Brain microvascular endothelial cell (primary cell): ENCODE results near the gene JCAD.

Source experiments
- DNase-seq: peaks from one replicate; pipeline ENCODE4 v3.0.0-alpha.2; 2020
- H3K27ac ChIP-seq: fragments of 250-450 bp; sonication (Bioruptor Pico); 2 replicates; pipeline ENCODE4 v1.5.1; 2020; ENCODE audit warnings: mild to moderate bottlenecking, moderate library complexity
- H3K27me3 ChIP-seq: fragments of 250-450 bp; sonication (Bioruptor Pico); replicated peaks from 2 replicates; pipeline ENCODE4 v1.5.1; 2020; ENCODE audit warnings: mild to moderate bottlenecking
- H3K36me3 ChIP-seq: fragments of 250-450 bp; sonication (Bioruptor Pico); replicated peaks from 2 replicates; pipeline ENCODE4 v1.5.1; 2020; ENCODE audit warnings: mild to moderate bottlenecking
- H3K4me3 ChIP-seq: 2 replicates; pipeline ENCODE4 v1.5.1; 2011; ENCODE audit warnings: low read depth, mild to moderate bottlenecking, control low read depth, low read length, moderate library complexity
- CTCF ChIP-seq: IDR thresholded peaks from 2 replicates; pipeline ENCODE4 v1.5.1; 2011; ENCODE audit warnings: low read depth, mild to moderate bottlenecking, moderate library complexity, low read length, control low read depth, inconsistent platforms; ENCODE audit errors: missing control alignments
- in situ Hi-C: cut with HindIII; loops from 2 replicates; pipeline ENCODE4 v1.10.0; 2017; ENCODE audit warnings: low sequenced_read_pairs, low pct_ligation_motif_present

JCAD gene

DNA sequence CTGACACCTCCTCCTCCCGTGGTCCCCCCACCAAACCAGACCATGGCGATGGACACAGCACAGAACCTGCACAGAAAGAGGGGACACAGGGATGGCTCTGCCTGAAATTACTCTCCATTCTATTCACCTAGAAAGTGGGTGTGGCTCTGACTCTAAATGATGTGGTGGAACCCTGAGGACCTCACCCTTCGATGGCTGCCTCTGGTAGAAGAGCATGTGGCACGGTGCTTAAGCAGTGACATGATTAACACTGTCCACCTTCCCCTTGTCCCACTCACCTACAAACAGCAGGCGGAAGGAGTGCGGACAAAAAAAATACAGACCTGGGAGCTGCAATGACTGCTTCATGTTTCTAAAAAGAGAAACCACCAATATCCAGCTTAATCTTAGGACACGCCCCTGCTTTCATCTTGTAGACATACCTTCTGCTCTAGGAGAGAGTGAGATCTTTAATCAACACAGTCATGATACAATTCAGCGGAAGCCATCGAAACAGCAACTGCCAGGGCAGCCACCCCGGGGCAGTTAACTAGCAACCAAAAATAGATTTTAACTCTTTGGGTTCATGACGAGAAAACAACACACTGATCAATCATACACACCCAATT is 11.4 kb downstream of the JCAD start:
- Histone ChIP-seq H3K27ac (no peak overlapping the region), H3K4me3 (no peak overlapping the region), H3K27me3 (no peaks in the 10 kb centered on the region), H3K36me3 (no peaks in the 10 kb centered on the region)
- TF ChIP-seq CTCF: no peak
- no peak for DNase-seq
- in situ Hi-C loops: no loop called here

DNA sequence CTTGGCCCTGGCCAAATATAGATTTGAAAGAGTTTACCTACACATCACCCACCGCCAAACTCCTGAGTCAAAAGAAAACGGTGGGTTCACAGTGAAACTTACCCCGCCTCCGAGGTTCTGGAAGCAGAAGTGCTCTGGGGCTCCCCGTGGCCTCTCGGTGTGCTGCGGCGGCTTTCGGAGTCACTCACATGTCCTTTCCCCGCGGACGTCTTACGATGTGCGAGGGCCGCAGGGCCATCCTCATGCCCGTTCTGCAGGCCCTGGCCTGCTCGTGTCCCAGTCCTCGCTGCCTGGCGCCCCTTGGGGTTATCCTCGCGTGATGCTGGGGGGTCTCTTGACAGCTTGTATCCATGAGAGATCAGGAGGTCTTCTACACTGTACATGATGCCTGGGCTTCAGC is 12.0 kb downstream of the JCAD start:
- Histone ChIP-seq H3K4me3 (no peak overlapping the region), H3K27me3 (no peaks in the 10 kb centered on the region), H3K36me3 (no peaks in the 10 kb centered on the region), H3K27ac (no peak overlapping the region)
- in situ Hi-C loops: no loop called here
- no peak for DNase-seq
- no peak for TF ChIP-seq CTCF

DNA sequence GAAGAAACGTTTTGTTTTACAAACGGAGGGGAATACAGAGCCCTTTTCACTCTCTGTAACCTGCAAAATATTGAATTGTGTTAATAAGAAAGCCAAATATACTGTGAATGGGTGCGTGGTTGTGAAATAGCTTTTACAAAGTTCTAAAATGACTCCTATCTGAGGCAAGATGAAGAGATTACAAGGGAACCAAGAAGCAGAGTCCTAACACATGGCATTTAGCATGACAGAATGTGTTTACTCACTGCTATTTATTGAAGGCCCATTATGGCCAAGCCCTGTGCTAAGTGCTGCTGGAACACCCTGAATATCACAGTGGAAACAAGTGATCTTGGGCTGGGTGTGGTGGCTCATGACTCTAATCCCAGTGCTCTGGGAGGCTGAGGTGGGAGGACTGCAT is 12.9 kb downstream of the JCAD start:
- no peaks in the 10 kb centered on the region for H3K36me3 ChIP-seq
- no peak for DNase-seq
- H3K4me3 ChIP-seq: no peak overlapping the region
- in situ Hi-C loops: no loop called here
- H3K27me3 ChIP-seq: no peaks in the 10 kb centered on the region
- H3K27ac ChIP-seq: no peak overlapping the region
- no peak for TF ChIP-seq CTCF

- H3K27ac ChIP-seq: no peak overlapping the region
- TF ChIP-seq CTCF: no peak
- no peaks in the 10 kb centered on the region for H3K36me3 ChIP-seq
These were observed 13.4 kb downstream of the JCAD start for GRCh38 chr10:30045961-30046360.

DNA sequence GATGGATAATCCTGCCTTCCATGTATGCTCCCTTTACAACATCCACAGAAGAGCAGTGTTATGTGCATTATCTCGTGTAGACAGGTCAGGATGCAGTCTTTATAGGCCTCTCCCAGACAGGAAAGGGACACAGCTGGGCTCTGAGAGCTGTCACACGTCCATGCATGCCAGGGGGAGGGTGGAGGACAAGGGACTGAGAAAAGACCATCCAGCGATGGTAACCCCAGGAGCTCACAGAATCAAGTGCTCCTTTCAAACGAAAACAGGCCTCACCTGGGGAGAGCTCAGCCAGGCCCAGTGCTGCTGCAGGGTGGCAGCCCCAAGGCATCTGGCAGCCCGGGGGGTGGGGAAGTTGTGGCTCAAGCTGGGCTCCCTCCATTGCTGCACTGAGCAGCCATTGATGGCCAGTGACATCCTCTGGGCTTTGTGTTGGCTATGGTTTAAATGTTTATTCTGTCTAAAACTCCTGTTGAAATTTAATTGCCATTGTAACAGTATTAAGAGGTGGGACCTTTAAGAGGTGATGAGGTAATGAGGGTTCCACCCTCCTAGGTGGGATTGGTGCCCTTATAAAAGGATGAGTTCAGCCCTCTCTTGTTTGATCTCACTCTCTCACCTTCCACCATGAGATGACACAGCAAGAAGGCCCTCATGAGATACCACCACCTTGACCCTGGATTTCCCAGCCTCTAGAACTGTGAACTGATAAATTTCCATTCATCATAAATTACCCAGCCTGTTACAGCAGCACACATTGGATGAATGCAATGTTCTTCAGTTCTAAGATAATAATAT is 15.7 kb downstream of the JCAD start:
- in situ Hi-C loops: no loop called here
- TF ChIP-seq CTCF: no peak
- no peak overlapping the region for H3K27ac ChIP-seq
- no peaks in the 10 kb centered on the region for H3K27me3 ChIP-seq
- H3K36me3 ChIP-seq: no peaks in the 10 kb centered on the region
- no peak for DNase-seq
- H3K4me3 ChIP-seq: no peak overlapping the region

More at GRCh38 chr10:30045961-30046360, 13.4 kb downstream of the JCAD start:
- DNase-seq: no peak
- Histone ChIP-seq H3K4me3 (no peak overlapping the region), H3K27me3 (no peaks in the 10 kb centered on the region)
- in situ Hi-C loops: no loop called here
